A673 (cell line): ENCODE results near the gene CDKAL1. TPM values are rescaled to one million over a fixed set of nuclear protein-coding genes. Genes with fewer than 3 reads are reported as not detected.

Experiments
- BruUV-seq: library from RNA; stranded (reverse); fragments of 400-500 nt; replicated peaks from 2 replicates; lab custom pipeline; 2021; lab: Mats Ljungman, UMichigan
- CTCF ChIA-PET: fragments of 300-600 bp; sonication (Branson Sonifier 250); formaldehyde crosslinking; loops from one replicate; lab custom pipeline; 2022; ENCODE audit warnings: antibody characterized with exemption; lab: Charles Lee
- POLR2A ChIA-PET: fragments of 300-600 bp; sonication (Branson Sonifier 250); formaldehyde crosslinking; loops from one replicate; lab custom pipeline; 2022; ENCODE audit warnings: antibody characterized with exemption; ENCODE audit not compliant: low non-redundant PET; lab: Charles Lee
- DNase-seq: peaks from one replicate; pipeline ENCODE4 v3.0.0-alpha.2; 2015; ENCODE audit warnings: low spot score
- H3K27ac ChIP-seq: fragments of 200-600 bp; sonication (generic); 2 replicates; pipeline ENCODE4 v1.5.1; 2016; ENCODE audit warnings: mixed run types, low read depth, mild to moderate bottlenecking, mixed read lengths, antibody characterized with exemption, low read length; ENCODE audit not compliant: poor library complexity, severe bottlenecking
- H3K27me3 ChIP-seq: fragments of 200-600 bp; sonication (generic); replicated peaks from 2 replicates; pipeline ENCODE4 v1.6.1; 2017; ENCODE audit warnings: mixed run types, low read depth, mild to moderate bottlenecking, mixed read lengths, antibody characterized with exemption, low read length; ENCODE audit not compliant: insufficient read depth, poor library complexity
- H3K36me3 ChIP-seq: fragments of 200-600 bp; sonication (generic); 2 replicates; pipeline ENCODE4 v1.6.1; 2016; ENCODE audit warnings: mixed run types, mild to moderate bottlenecking, mixed read lengths, antibody characterized with exemption, low read length; ENCODE audit not compliant: insufficient read depth, poor library complexity, severe bottlenecking
- H3K4me1 ChIP-seq: fragments of 200-600 bp; sonication (generic); 2 replicates; pipeline ENCODE4 v1.6.1; 2017; ENCODE audit warnings: mixed run types, mild to moderate bottlenecking, mixed read lengths, antibody characterized with exemption, low read length; ENCODE audit not compliant: insufficient read depth, poor library complexity, severe bottlenecking
- H3K4me3 ChIP-seq: fragments of 200-600 bp; sonication (generic); 2 replicates; pipeline ENCODE4 v1.5.1; 2016; ENCODE audit warnings: low read depth, mixed run types, mild to moderate bottlenecking, mixed read lengths, low read length; ENCODE audit not compliant: poor library complexity, severe bottlenecking
- H3K9me3 ChIP-seq: fragments of 200-600 bp; sonication (generic); 2 replicates; pipeline ENCODE4 v1.6.1; 2016; ENCODE audit warnings: mixed run types, low read depth, mild to moderate bottlenecking, mixed read lengths, antibody characterized with exemption, low read length; ENCODE audit not compliant: poor library complexity, severe bottlenecking
- CTCF ChIP-seq: fragments of 300-800, 200-600 bp; sonication (generic); conservative IDR thresholded peaks from 2 replicates; pipeline ENCODE4 v1.5.1; 2017; ENCODE audit warnings: low read depth, mild to moderate bottlenecking, antibody characterized with exemption, low read length, moderate library complexity, mixed read lengths
- EZH2 ChIP-seq: fragments of 200-600 bp; sonication (generic); IDR thresholded peaks from 2 replicates; pipeline ENCODE4 v1.6.1; 2017; ENCODE audit warnings: borderline replicate concordance, low read depth, mild to moderate bottlenecking, mixed read lengths, antibody characterized with exemption, low read length; ENCODE audit not compliant: poor library complexity, severe bottlenecking
- intact Hi-C: fragments of 100-400 bp; cut with micrococcal nuclease; formaldehyde crosslinking; loops from one replicate; pipeline ENCODE4 v1.10.0; 2022; ENCODE audit not compliant: unreplicated experiment
- total RNA-seq: library from RNA; stranded (reverse); gene quantifications from 2 replicates; pipeline ENCODE4 v1.2.3, GENCODE V29; 2021

CDKAL1 gene
- total RNA-seq, 1 experiment from 2014 or later, result 35.5 TPM

- intact Hi-C loops, result no loop called here
- H3K36me3 ChIP-seq, result no peaks in the 10 kb centered on the region
- no peak overlapping the region for H3K4me3 ChIP-seq
- no peak overlapping the region for H3K27ac ChIP-seq
- CTCF ChIA-PET, result no interaction called here
- DNase-seq, result no peak
- no TSS peak for BruUV-seq
- H3K9me3 ChIP-seq, result no peaks in the 10 kb centered on the region
- POLR2A ChIA-PET, result no interaction called here
- TF ChIP-seq EZH2, result no peak
- TF ChIP-seq CTCF, result no peak
- no peaks in the 10 kb centered on the region for H3K27me3 ChIP-seq
- peaks cover 5% of the 10 kb centered on the region for H3K4me1 ChIP-seq
Observed at GRCh38 chr6:21166754-21167153, 632.5 kb downstream of the CDKAL1 start.

- ChIA-PET POLR2A (no interaction called here), CTCF (no interaction called here)
- no peak overlapping the region for H3K4me3 ChIP-seq
- DNase-seq, result no peak
- H3K36me3 ChIP-seq, result no peaks in the 10 kb centered on the region
- intact Hi-C loops, result no loop called here
- no peaks in the 10 kb centered on the region for H3K4me1 ChIP-seq
- no TSS peak for BruUV-seq
- no peaks in the 10 kb centered on the region for H3K27me3 ChIP-seq
- no peak for TF ChIP-seq CTCF
- TF ChIP-seq EZH2, result no peak
- H3K27ac ChIP-seq, result no peak overlapping the region
- no peaks in the 10 kb centered on the region for H3K9me3 ChIP-seq
Observed at GRCh38 chr6:21167790-21168189, 633.5 kb downstream of the CDKAL1 start.

GRCh38 chr6:21171801-21172200 is 637.5 kb downstream of the CDKAL1 start:
- Histone ChIP-seq H3K27me3 (no peaks in the 10 kb centered on the region), H3K4me3 (no peak overlapping the region), H3K4me1 (no peaks in the 10 kb centered on the region), H3K27ac (no peak overlapping the region), H3K9me3 (no peaks in the 10 kb centered on the region), H3K36me3 (no peaks in the 10 kb centered on the region)
- CTCF ChIA-PET, result no interaction called here
- TF ChIP-seq EZH2 (no peak), CTCF (no peak)
- intact Hi-C loops, result no loop called here
- no peak for DNase-seq
- BruUV-seq, result no TSS peak
- POLR2A ChIA-PET, result no interaction called here
